GM13976 (cell line): Measurements from ENCODE around the gene DCAF10.

Experiments
- DNase-seq: peaks from one replicate; pipeline ENCODE4 v3.0.0; 2012; ENCODE audit warnings: low spot score
- CTCF ChIP-seq: IDR thresholded peaks from 2 replicates; pipeline ENCODE4 v1.5.1; 2012; ENCODE audit warnings: borderline replicate concordance, mild to moderate bottlenecking; ENCODE audit not compliant: insufficient read depth; ENCODE audit errors: extremely low read depth, missing control alignments, control extremely low read depth
- in situ Hi-C: fragments of 300-500 bp; cut with MboI; formaldehyde crosslinking; loops from one replicate; pipeline ENCODE4 v1.12.0; 2022; ENCODE audit warnings: low sequenced_read_pairs, mixed read lengths, inconsistent platforms; ENCODE audit not compliant: unreplicated experiment

DCAF10 gene

GRCh38 chr9:37903647-37904444 lies 103.2 kb downstream of the DCAF10 start, which contains the start of gene SLC25A51:
SLC25A51 (minus strand) TSS chr9:37904127; CDS start chr9:37888550, 15,577 bp downstream.
- in situ Hi-C loops = loop anchor here (10.0 kb wide), 1 partner anchor 461 kb away; no protein-coding TSS in a partner anchor
- peak; percentile 98 for DNase-seq
- TF ChIP-seq CTCF = peak; percentile 95

- no peak for DNase-seq
- no peak for TF ChIP-seq CTCF
- in situ Hi-C loops = loop anchor here (10.0 kb wide), 1 partner anchor 460 kb away; no protein-coding TSS in a partner anchor
Measured at GRCh38 chr9:37904445-37905130, 104.0 kb downstream of the DCAF10 start.

- TF ChIP-seq CTCF = no peak
- in situ Hi-C loops = loop anchor here (10.0 kb wide), 1 partner anchor 460 kb away; no protein-coding TSS in a partner anchor
- no peak for DNase-seq
Measured at GRCh38 chr9:37905131-37905505, 104.5 kb downstream of the DCAF10 start.

- in situ Hi-C loops = loop anchor here (10.0 kb wide), 1 partner anchor 459 kb away; no protein-coding TSS in a partner anchor
Measured at GRCh38 chr9:37905776-37906175, 105.2 kb downstream of the DCAF10 start.

GRCh38 chr9:37906312-37907239 lies 106.0 kb downstream of the DCAF10 start:
- no peak for TF ChIP-seq CTCF
- DNase-seq = no peak
- in situ Hi-C loops = loop anchor here (10.0 kb wide), 1 partner anchor 458 kb away; no protein-coding TSS in a partner anchor

More at GRCh38 chr9:37905776-37906175, 105.2 kb downstream of the DCAF10 start:
- TF ChIP-seq CTCF = no peak
- DNase-seq = no peak
